Iris pigment epithelial cell (primary cell): ENCODE data around the gene OR1S1.
A peak's percentile ranks its signal among the peaks of the same experiment; 100 is the strongest.
"Not testable (repeated sequence)": the region's sequence is repeated elsewhere in the genome, so short reads cannot be mapped to it uniquely, and the experiment has no call there.

Experiments used
- DNase-seq: peaks from one replicate; pipeline ENCODE4 v3.0.0-alpha.2; 2011; ENCODE audit warnings: low read depth

The OR1S1 gene

GRCh38 chr11:58212420-58212819, at the start of gene OR1S1:
TSS of gene OR1S1 (plus strand) at chr11:58212720.
- not testable (repeated sequence) for DNase-seq

- no peak for DNase-seq
Observed at GRCh38 chr11:58164389-58164788, 48.1 kb upstream of the OR1S1 start.

GRCh38 chr11:58164990-58165389, 47.5 kb upstream of the OR1S1 start:
- DNase-seq: no peak

GRCh38 chr11:58165504-58166106, 46.9 kb upstream of the OR1S1 start:
- no peak for DNase-seq

GRCh38 chr11:58177409-58178054, 35.0 kb upstream of the OR1S1 start:
- DNase-seq: no peak

GRCh38 chr11:58178444-58178843, 34.1 kb upstream of the OR1S1 start:
- DNase-seq: no peak

- DNase-seq: no peak
Observed at GRCh38 chr11:58179648-58180047, 32.9 kb upstream of the OR1S1 start.

GRCh38 chr11:58186938-58187337, 25.6 kb upstream of the OR1S1 start:
- no peak for DNase-seq

- no peak for DNase-seq
Observed at GRCh38 chr11:58188770-58189169, 23.8 kb upstream of the OR1S1 start, which contains the start of gene OR9Q2. TSS of gene OR9Q2 (plus strand) at chr11:58189070. CDS start at chr11:58190491, 1,421 bp downstream.

GRCh38 chr11:58192229-58192628, 20.3 kb upstream of the OR1S1 start:
- no peak for DNase-seq

GRCh38 chr11:58193391-58193790, 19.1 kb upstream of the OR1S1 start:
- DNase-seq: no peak

GRCh38 chr11:58195939-58196338, 16.6 kb upstream of the OR1S1 start:
- DNase-seq: no peak

GRCh38 chr11:58199271-58199670, 13.2 kb upstream of the OR1S1 start:
- DNase-seq: no peak

- DNase-seq: no peak
Observed at GRCh38 chr11:58204042-58204441, 8.5 kb upstream of the OR1S1 start, which contains the start of gene OR1S2. TSS of gene OR1S2 (minus strand) at chr11:58204142. CDS start at chr11:58204142, 0 bp downstream.

GRCh38 chr11:58216476-58216875, 4.0 kb downstream of the OR1S1 start:
- no peak for DNase-seq

GRCh38 chr11:58222721-58223120, 10.2 kb downstream of the OR1S1 start:
- peak; percentile 36 for DNase-seq

- no peak for DNase-seq
Observed at GRCh38 chr11:58227956-58228615, 15.6 kb downstream of the OR1S1 start.

- DNase-seq: no peak
Observed at GRCh38 chr11:58243954-58244353, 31.4 kb downstream of the OR1S1 start.

GRCh38 chr11:58254936-58255335, 42.4 kb downstream of the OR1S1 start:
- DNase-seq: peak; percentile 2

GRCh38 chr11:58259983-58260382, 47.5 kb downstream of the OR1S1 start:
- DNase-seq: no peak
